Activated naive CD4-positive, alpha-beta T cell treated with anti-CD3 and anti-CD28 coated beads, Interleukin-2, amount 10 ng/mL, durations not matched to agents 5 hours and 36 hours (primary cell): Measurements from ENCODE around the gene EFNA4. TPM values are rescaled to one million over a fixed set of nuclear protein-coding genes. Genes with fewer than 3 reads are reported as not detected.

Experiments used
- total RNA-seq, 2 experiments: library from RNA; stranded (reverse); gene quantifications; one replicate each; pipeline ENCODE4 v1.2.3, GENCODE V29; 2021

The EFNA4 gene
- 1 to 10 TPM; 9.0 to 9.6 TPM for total RNA-seq

GRCh38 chr1:155063550-155064110 lies at the start of gene EFNA4:
Gene EFNA4 (plus strand): TSS chr1:155063740. CDS start chr1:155063824, 84 bp downstream.

GRCh38 chr1:155033524-155033923 lies 30.0 kb upstream of the EFNA4 start, which contains the start of the genes DCST1 and DCST2:
Gene DCST1 (plus strand): TSS chr1:155033824. CDS start chr1:155034037, 213 bp downstream.
Gene DCST2 (minus strand): TSS chr1:155033781. CDS start chr1:155033701, 80 bp downstream.

GRCh38 chr1:155050560-155051341 lies 12.8 kb upstream of the EFNA4 start, which contains the start of gene ADAM15:
Gene ADAM15 (plus strand): TSS chr1:155051316. CDS start chr1:155051387, 71 bp downstream.

DNA sequence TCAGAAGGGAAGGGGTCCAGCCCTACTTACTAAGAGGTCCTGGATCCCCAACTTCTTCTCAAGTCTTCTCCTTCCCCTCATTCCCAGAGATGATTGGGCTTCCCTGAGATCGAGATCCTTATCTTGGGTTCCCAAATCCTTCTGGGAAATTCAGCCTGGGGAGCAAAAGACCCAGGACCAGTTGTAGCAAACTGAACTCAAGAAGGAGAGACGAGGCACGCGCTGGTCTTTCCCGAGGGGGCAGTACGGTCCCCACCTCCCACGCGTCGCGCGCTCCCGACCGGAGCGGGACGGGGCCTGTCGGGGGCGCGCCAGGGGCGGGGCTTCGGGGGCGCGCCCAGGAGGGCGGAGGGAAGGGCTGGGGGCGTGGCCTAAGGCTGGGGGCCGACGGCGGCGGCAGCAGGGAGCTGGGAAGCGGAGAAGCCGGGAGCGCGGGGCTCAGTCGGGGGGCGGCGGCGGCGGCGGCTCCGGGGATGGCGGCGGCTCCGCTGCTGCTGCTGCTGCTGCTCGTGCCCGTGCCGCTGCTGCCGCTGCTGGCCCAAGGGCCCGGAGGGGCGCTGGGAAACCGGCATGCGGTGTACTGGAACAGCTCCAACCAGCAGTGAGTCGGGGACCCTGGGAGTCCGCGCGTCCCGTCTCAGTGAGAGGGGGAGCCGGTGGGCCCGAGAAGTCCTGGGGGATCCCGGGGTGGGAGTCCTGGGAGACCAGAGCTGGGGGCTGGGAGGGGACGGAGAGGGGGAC lies 15.1 kb downstream of the EFNA4 start, which contains the start of gene EFNA3:
TSS of gene EFNA3 (plus strand) at position 369 of the 741 bp plus-strand sequence. CDS start at position 474, 105 bp downstream.

Other genes with a start within 250 kb of the EFNA4 start
- under 1 TPM; 0.02 to 0.03 TPM for gene KCNN3, start 193.5 kb upstream of the EFNA4 start, total RNA-seq
- 10 to 100 TPM; 29.6 to 33.1 TPM for gene PMVK, start 127.0 kb upstream of the EFNA4 start, total RNA-seq
- 100 to 1,000 TPM; 101 to 102 TPM for gene PBXIP1, start 107.6 kb upstream of the EFNA4 start, total RNA-seq
- 10 to 100 TPM; 42.7 to 43.0 TPM for gene PYGO2, start 102.0 kb upstream of the EFNA4 start, total RNA-seq
- gene SHC1, start 93.0 kb upstream of the EFNA4 start, total RNA-seq = 10 to 100 TPM; 66.7 to 72.8 TPM
- 100 to 1,000 TPM; 104 to 118 TPM for gene CKS1B, start 89.1 kb upstream of the EFNA4 start, total RNA-seq
- 10 to 100 TPM; 34.2 to 38.9 TPM for gene FLAD1, start 80.4 kb upstream of the EFNA4 start, total RNA-seq
- 1 to 10 TPM in 1 of 2 experiments, under 1 TPM in 1; 0.63 to 1.2 TPM for gene LENEP, start 70.2 kb upstream of the EFNA4 start, total RNA-seq
- gene ZBTB7B, start 60.9 kb upstream of the EFNA4 start, total RNA-seq = 100 to 1,000 TPM; 119 TPM
- 1 to 10 TPM in 1 of 2 experiments, under 1 TPM in 1; 0.79 to 1.2 TPM for gene DCST2, start 30.0 kb upstream of the EFNA4 start, total RNA-seq
- gene DCST1, start 29.9 kb upstream of the EFNA4 start, total RNA-seq = not detected
- gene ADAM15, start 12.4 kb upstream of the EFNA4 start, total RNA-seq = 10 to 100 TPM; 50.6 to 50.7 TPM
- 1 to 10 TPM; 4.1 to 4.2 TPM for gene EFNA3, start 15.1 kb downstream of the EFNA4 start, total RNA-seq
- under 1 TPM; 0.25 to 0.26 TPM for gene EFNA1, start 64.1 kb downstream of the EFNA4 start, total RNA-seq
- 10 to 100 TPM; 44.1 to 49.0 TPM for gene SLC50A1, start 72.1 kb downstream of the EFNA4 start, total RNA-seq
- 10 to 100 TPM; 60.3 to 66.8 TPM for gene DPM3, start 76.8 kb downstream of the EFNA4 start, total RNA-seq
- 100 to 1,000 TPM; 173 to 190 TPM for gene KRTCAP2, start 109.6 kb downstream of the EFNA4 start, total RNA-seq
- gene TRIM46, start 110.1 kb downstream of the EFNA4 start, total RNA-seq = 10 to 100 TPM; 16.4 to 19.1 TPM
- 10 to 100 TPM; 28.2 to 31.5 TPM for gene THBS3, start 144.2 kb downstream of the EFNA4 start, total RNA-seq
- 10 to 100 TPM; 30.3 to 30.6 TPM for gene MTX1, start 145.0 kb downstream of the EFNA4 start, total RNA-seq
- 10 to 100 TPM; 21.1 to 23.2 TPM for gene ENTREP3, start 191.7 kb downstream of the EFNA4 start, total RNA-seq
- 10 to 100 TPM; 83.3 to 85.5 TPM for gene SCAMP3, start 198.6 kb downstream of the EFNA4 start, total RNA-seq
- 100 to 1,000 TPM; 100 to 104 TPM for gene CLK2, start 209.8 kb downstream of the EFNA4 start, total RNA-seq
- 1 to 10 TPM; 4.3 TPM for gene HCN3, start 213.7 kb downstream of the EFNA4 start, total RNA-seq
- gene PKLR, start 237.7 kb downstream of the EFNA4 start, total RNA-seq = not detected
- gene FDPS, start 245.1 kb downstream of the EFNA4 start, total RNA-seq = 100 to 1,000 TPM; 277 to 292 TPM